Keratinocyte (primary cell): ENCODE data around the gene FDXR. TPM values are rescaled to one million over a fixed set of nuclear protein-coding genes. Genes with fewer than 3 reads are reported as not detected.

Experiments
- DNase-seq: peaks from one replicate; pipeline ENCODE4 v3.0.0-alpha.2; 2011; ENCODE audit warnings: low read depth, missing footprints, low spot score
- FAIRE-seq: peaks from 2 replicates; lab custom pipeline; 2011; peaks lifted over from hg19 to GRCh38; lab: Jason Lieb, UNC
- H2AFZ ChIP-seq: 2 replicates; pipeline ENCODE4 v1.6.0; 2012; ENCODE audit warnings: low read length, control low read depth, inconsistent platforms; ENCODE audit not compliant: control insufficient read depth
- H3K27ac ChIP-seq: 2 replicates; pipeline ENCODE4 v1.5.1; 2011; ENCODE audit warnings: low read length; ENCODE audit not compliant: control insufficient read depth, insufficient read depth
- H3K27me3 ChIP-seq: 3 replicates; pipeline ENCODE4 v1.6.0; 2011; ENCODE audit warnings: low read length; ENCODE audit not compliant: control insufficient read depth, insufficient read depth; ENCODE audit errors: extremely low read depth
- H3K36me3 ChIP-seq, 2 experiments: 2 replicates in 1 of 2; 3 replicates in 1 of 2; pipeline ENCODE4 v1.5.1; 2011; ENCODE audit warnings: low read length in 2 of 2, mild to moderate bottlenecking in 1 of 2; ENCODE audit not compliant: control insufficient read depth in 2 of 2, insufficient read depth in 2 of 2; ENCODE audit errors: extremely low read depth in 1 of 2
- H3K4me1 ChIP-seq: 3 replicates; pipeline ENCODE4 v1.5.1; 2011; ENCODE audit warnings: low read length; ENCODE audit not compliant: control insufficient read depth, insufficient read depth; ENCODE audit errors: extremely low read depth
- H3K4me2 ChIP-seq: 3 replicates; pipeline ENCODE4 v1.6.0; 2011; ENCODE audit warnings: low read depth, low read length; ENCODE audit not compliant: control insufficient read depth, insufficient read depth; ENCODE audit errors: extremely low read depth
- H3K4me3 ChIP-seq, 3 experiments: fragments of 200-600 bp in 1 of 3; sonication (generic) in 1 of 3; 2 replicates in 2 of 3; 3 replicates in 1 of 3; pipeline ENCODE4 v1.5.1; 2011 to 2016; ENCODE audit warnings: low read length in 3 of 3, mild to moderate bottlenecking in 3 of 3, control low read depth in 2 of 3, inconsistent platforms in 1 of 3, low read depth in 1 of 3, mixed read lengths in 1 of 3, mixed run types in 1 of 3, moderate library complexity in 1 of 3; ENCODE audit not compliant: control insufficient read depth in 2 of 3, insufficient read depth in 2 of 3; ENCODE audit errors: extremely low read depth in 1 of 3
- H3K79me2 ChIP-seq: 2 replicates; pipeline ENCODE4 v1.6.0; 2012; ENCODE audit warnings: low read length; ENCODE audit not compliant: control insufficient read depth, insufficient read depth
- H3K9ac ChIP-seq: 3 replicates; pipeline ENCODE4 v1.6.0; 2011; ENCODE audit warnings: low read length; ENCODE audit not compliant: control insufficient read depth, insufficient read depth; ENCODE audit errors: extremely low read depth
- H3K9me1 ChIP-seq: 3 replicates; pipeline ENCODE4 v1.6.0; 2011; ENCODE audit warnings: low read length; ENCODE audit not compliant: control insufficient read depth, insufficient read depth; ENCODE audit errors: extremely low read depth
- H3K9me3 ChIP-seq: 2 replicates; pipeline ENCODE4 v1.5.1; 2012; ENCODE audit warnings: low read depth, low read length; ENCODE audit not compliant: control insufficient read depth
- H4K20me1 ChIP-seq: 3 replicates; pipeline ENCODE4 v1.6.0; 2011; ENCODE audit warnings: low read length; ENCODE audit not compliant: control insufficient read depth, insufficient read depth; ENCODE audit errors: extremely low read depth
- EZH2 ChIP-seq: IDR thresholded peaks from one replicate; pipeline ENCODE4 v1.6.1; 2012; ENCODE audit warnings: inconsistent platforms, mild to moderate bottlenecking, low read length, moderate library complexity
- dilution Hi-C: fragments of 300-500 bp; cut with MboI; formaldehyde crosslinking; loops from one replicate; pipeline ENCODE4 v1.7.0; 2020; ENCODE audit warnings: low sequenced_read_pairs; ENCODE audit not compliant: extremely low pct_ligation_motif_present
- polyA plus RNA-seq, 5 experiments: library from polyadenylated mRNA; depleted of rRNA in 3 of 5; stranded (reverse) in 3 of 5; stranded (forward) in 1 of 5; unstranded in 1 of 5; fragments of >200 nt; gene quantifications; 1 replicate in 1 of 5; 2 replicates in 3 of 5; 3 replicates in 1 of 5; pipeline versions ENCODE4 v1.2.1 to v1.2.3, GENCODE V29; 2011 to 2012; ENCODE audit warnings: missing spikeins in 2 of 5, low read depth in 1 of 5, low replicate concordance in 1 of 5
- TF ChIP-seq, protein P1 (sequence below), 3 experiments: IDR thresholded peaks in 1 of 3; conservative IDR thresholded peaks in 1 of 3; optimal IDR thresholded peaks in 1 of 3; 2 replicates in 2 of 3; 3 replicates in 1 of 3; pipeline versions ENCODE3 to v1.5.1; 2011; ENCODE audit warnings: low read length in 3 of 3, mild to moderate bottlenecking in 3 of 3, moderate library complexity in 2 of 3, control low read depth in 1 of 3, inconsistent platforms in 1 of 3; ENCODE audit not compliant: insufficient read depth in 2 of 3; ENCODE audit errors: extremely low read depth in 1 of 3

Gene FDXR
- polyA plus RNA-seq, 1 donor (not counting 4 experiments of a cell fraction or from before 2014, with no cell fraction given): 12.0 TPM

GRCh38 chr17:74853669-74854068 is 19.1 kb downstream of the FDXR start:
- Histone ChIP-seq H3K27me3 (peaks cover 72% of the 10 kb centered on the region), H3K9me3 (no peaks in the 10 kb centered on the region), H3K9ac (no peak overlapping the region), H3K9me1 (no peaks in the 10 kb centered on the region), H4K20me1 (no peaks in the 10 kb centered on the region), H3K36me3 (no peaks in the 10 kb centered on the region), H3K4me2 (no peak overlapping the region), H3K4me1 (no peaks in the 10 kb centered on the region), H3K4me3 (no peak overlapping the region), H3K27ac (no peak overlapping the region), H3K79me2 (no peaks in the 10 kb centered on the region), H2AFZ (no peak overlapping the region)
- dilution Hi-C loops: no loop called here
- FAIRE-seq: no peak
- TF ChIP-seq, protein P1, sequence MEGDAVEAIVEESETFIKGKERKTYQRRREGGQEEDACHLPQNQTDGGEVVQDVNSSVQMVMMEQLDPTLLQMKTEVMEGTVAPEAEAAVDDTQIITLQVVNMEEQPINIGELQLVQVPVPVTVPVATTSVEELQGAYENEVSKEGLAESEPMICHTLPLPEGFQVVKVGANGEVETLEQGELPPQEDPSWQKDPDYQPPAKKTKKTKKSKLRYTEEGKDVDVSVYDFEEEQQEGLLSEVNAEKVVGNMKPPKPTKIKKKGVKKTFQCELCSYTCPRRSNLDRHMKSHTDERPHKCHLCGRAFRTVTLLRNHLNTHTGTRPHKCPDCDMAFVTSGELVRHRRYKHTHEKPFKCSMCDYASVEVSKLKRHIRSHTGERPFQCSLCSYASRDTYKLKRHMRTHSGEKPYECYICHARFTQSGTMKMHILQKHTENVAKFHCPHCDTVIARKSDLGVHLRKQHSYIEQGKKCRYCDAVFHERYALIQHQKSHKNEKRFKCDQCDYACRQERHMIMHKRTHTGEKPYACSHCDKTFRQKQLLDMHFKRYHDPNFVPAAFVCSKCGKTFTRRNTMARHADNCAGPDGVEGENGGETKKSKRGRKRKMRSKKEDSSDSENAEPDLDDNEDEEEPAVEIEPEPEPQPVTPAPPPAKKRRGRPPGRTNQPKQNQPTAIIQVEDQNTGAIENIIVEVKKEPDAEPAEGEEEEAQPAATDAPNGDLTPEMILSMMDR (optimal IDR thresholded peaks at IDR 0.05 in 1 of 3, IDR thresholded peaks at IDR 0.05 in 1 of 3, conservative IDR thresholded peaks at IDR 0.05 in 1 of 3; ENCODE audit: extremely low read depth in 1 of 3, insufficient read depth in 2 of 3, low read length in 3 of 3): no peak
- no peak for TF ChIP-seq EZH2
- no peak for DNase-seq

GRCh38 chr17:74853048-74853397 is 19.8 kb downstream of the FDXR start:
- Histone ChIP-seq H3K4me1 (no peaks in the 10 kb centered on the region), H3K9me3 (no peaks in the 10 kb centered on the region), H3K9ac (no peak overlapping the region), H3K27ac (no peak overlapping the region), H3K9me1 (no peaks in the 10 kb centered on the region), H3K4me2 (peak overlapping the region; percentile 27), H3K36me3 (no peaks in the 10 kb centered on the region), H4K20me1 (no peaks in the 10 kb centered on the region), H3K27me3 (peaks cover 69% of the 10 kb centered on the region), H3K4me3 (no peak overlapping the region), H3K79me2 (no peaks in the 10 kb centered on the region), H2AFZ (no peak overlapping the region)
- peak; percentile 30 for TF ChIP-seq EZH2
- TF ChIP-seq, protein P1 (optimal IDR thresholded peaks at IDR 0.05 in 1 of 3, IDR thresholded peaks at IDR 0.05 in 1 of 3, conservative IDR thresholded peaks at IDR 0.05 in 1 of 3; ENCODE audit: extremely low read depth in 1 of 3, insufficient read depth in 2 of 3, low read length in 3 of 3): no peak
- dilution Hi-C loops: no loop called here
- DNase-seq: no peak
- FAIRE-seq: no peak
